Kidney (tissue), 14 donors: Measurements from ENCODE around the gene ARHGAP28. TPM values are rescaled to one million over a fixed set of nuclear protein-coding genes. Genes with fewer than 3 reads are reported as not detected.

Experiments used
- DNase-seq, 5 donors: peaks; one replicate each; pipeline ENCODE4 v3.0.0-alpha.2; 2013 to 2020
- FAIRE-seq: peaks from 2 replicates; lab custom pipeline; 2012; peaks lifted over from hg19 to GRCh38; lab: Jason Lieb, UNC
- H3K27ac ChIP-seq, 2 donors: one replicate each; pipeline ENCODE4 v1.7.0; 2013; ENCODE audit warnings: low read depth in 2 of 2, low read length in 2 of 2, inconsistent platforms in 1 of 2
- H3K27me3 ChIP-seq: one replicate; pipeline ENCODE4 v1.7.1; 2013; ENCODE audit warnings: low read length, inconsistent platforms; ENCODE audit not compliant: control insufficient read depth, insufficient read depth
- H3K36me3 ChIP-seq, 3 donors: one replicate each; pipeline versions ENCODE4 v1.7.0 to v1.7.1; 2013; ENCODE audit warnings: low read length in 3 of 3, control low read depth in 1 of 3, inconsistent platforms in 1 of 3; ENCODE audit not compliant: insufficient read depth in 3 of 3, control insufficient read depth in 2 of 3
- H3K4me1 ChIP-seq, 3 donors: one replicate each; pipeline versions ENCODE4 v1.7.0 to v1.7.1; 2013; ENCODE audit warnings: low read length in 3 of 3, inconsistent platforms in 1 of 3, low read depth in 1 of 3; ENCODE audit not compliant: control insufficient read depth in 2 of 3, insufficient read depth in 2 of 3
- H3K4me3 ChIP-seq, 3 donors: one replicate each; pipeline versions ENCODE4 v1.7.0 to v1.8.1; 2013; ENCODE audit warnings: low read length in 3 of 3, control low read depth in 1 of 3, inconsistent platforms in 1 of 3
- H3K9ac ChIP-seq, 3 donors: one replicate each; pipeline versions ENCODE4 v1.7.0 to v1.7.1; 2013; ENCODE audit warnings: low read length in 3 of 3, control low read depth in 1 of 3, inconsistent platforms in 1 of 3
- H3K9me3 ChIP-seq, 3 donors: one replicate each; pipeline versions ENCODE4 v1.7.0 to v1.7.1; 2013; ENCODE audit warnings: low read length in 3 of 3, control low read depth in 1 of 3, inconsistent platforms in 1 of 3; ENCODE audit not compliant: control insufficient read depth in 2 of 3, insufficient read depth in 1 of 3
- CTCF ChIP-seq: IDR thresholded peaks from 3 replicates; pipeline ENCODE4 v1.5.1; 2012; ENCODE audit warnings: mild to moderate bottlenecking, moderate library complexity, borderline replicate concordance; ENCODE audit not compliant: insufficient read depth; ENCODE audit errors: extremely low read depth
- intact Hi-C: fragments of 100-400 bp; cut with DNase I; formaldehyde crosslinking; loops from one replicate; pipeline ENCODE4 v1.11.1; 2022
- polyA plus RNA-seq: library from polyadenylated mRNA; stranded (reverse); fragments of 350-450 nt; fragmentation: Illumina TruSeq; extraction: RNeasy Lipid Tissue Mini Kit (QIAGEN cat#74804); gene quantifications from one replicate; pipeline ENCODE4 v1.2.3, GENCODE V29; 2014; ENCODE audit warnings: low read depth, low replicate concordance; ENCODE audit not compliant: insufficient read depth
- total RNA-seq: library from RNA; stranded (reverse); fragmentation: NEBNext Ultra II Directional; extraction: Animal tissue kit (Norgen Biotek cat#: 25700); gene quantifications from one replicate; pipeline ENCODE4 v1.2.1, GENCODE V29; 2021
- donor health status: control.
- donor health status: control.
- donor health status: control.
- donor health status: control.
- donor health status: control.
- donor health status: DM: yes; HTN: yes; CAD: no.
- donor health status: Normal renal cell carcinoma (clear cell type).

ARHGAP28 gene
- total and polyA plus RNA-seq, 2 donors from 2014 or later = 4.6 TPM

DNA sequence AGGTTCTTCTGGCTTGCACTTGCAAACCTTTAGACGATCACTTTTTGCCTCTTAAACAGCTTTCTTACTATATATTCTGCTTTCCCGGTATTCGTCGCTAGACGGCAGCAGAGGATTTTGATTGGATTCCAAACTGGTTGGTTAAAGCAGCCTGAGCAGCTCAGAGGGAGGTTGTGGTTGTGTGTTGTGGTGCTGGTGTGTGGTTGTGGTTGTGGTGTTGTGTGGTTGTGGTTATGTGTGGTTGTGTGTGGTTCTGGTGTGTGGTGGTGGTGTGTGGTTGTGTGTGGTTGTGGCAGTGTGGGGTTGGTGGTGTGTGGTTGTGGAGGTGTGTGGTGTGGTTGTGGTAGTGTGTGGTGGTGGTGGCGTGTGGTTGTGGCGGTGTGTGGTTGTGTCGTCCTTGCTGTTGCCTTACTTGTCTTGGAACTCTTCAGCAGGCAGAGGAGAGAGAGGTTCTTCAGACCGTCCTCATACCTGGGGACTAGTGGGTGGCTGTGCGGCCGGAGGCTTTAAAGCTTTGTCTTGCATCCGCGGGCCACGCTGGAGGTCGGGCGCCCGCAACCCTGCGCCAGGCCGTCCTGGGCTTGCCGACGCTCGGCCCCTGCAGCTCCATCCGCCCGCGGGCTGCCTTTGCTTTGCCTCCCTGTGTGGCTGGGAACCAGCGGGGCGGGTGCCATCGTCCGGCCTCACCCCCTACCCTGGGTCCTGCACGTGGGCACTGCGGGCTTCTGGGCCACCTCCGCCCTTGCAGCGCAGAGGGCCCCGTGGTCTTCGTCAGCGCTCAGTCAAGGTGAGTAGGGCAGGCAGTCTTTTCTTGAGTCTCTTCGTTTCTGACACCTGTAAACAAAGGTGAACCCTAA lies 190.8 kb downstream of the ARHGAP28 start:
- H3K27ac ChIP-seq = no peak overlapping the region
- H3K27me3 ChIP-seq = no peaks in the 10 kb centered on the region
- H3K4me3 ChIP-seq = no peak overlapping the region
- peaks cover 0 to 2% (median 0%) of the 10 kb centered on the region in 3 donors for H3K4me1 ChIP-seq
- peak; percentile 66 for TF ChIP-seq CTCF
- intact Hi-C loops = no loop called here
- FAIRE-seq (peak; percentile 25), DNase-seq (peak in 4 of 5 donors; percentile 66 to 88 (median 82))
- H3K9me3 ChIP-seq = no peaks in the 10 kb centered on the region
- H3K9ac ChIP-seq = no peak overlapping the region
- H3K36me3 ChIP-seq = no peaks in the 10 kb centered on the region

DNA sequence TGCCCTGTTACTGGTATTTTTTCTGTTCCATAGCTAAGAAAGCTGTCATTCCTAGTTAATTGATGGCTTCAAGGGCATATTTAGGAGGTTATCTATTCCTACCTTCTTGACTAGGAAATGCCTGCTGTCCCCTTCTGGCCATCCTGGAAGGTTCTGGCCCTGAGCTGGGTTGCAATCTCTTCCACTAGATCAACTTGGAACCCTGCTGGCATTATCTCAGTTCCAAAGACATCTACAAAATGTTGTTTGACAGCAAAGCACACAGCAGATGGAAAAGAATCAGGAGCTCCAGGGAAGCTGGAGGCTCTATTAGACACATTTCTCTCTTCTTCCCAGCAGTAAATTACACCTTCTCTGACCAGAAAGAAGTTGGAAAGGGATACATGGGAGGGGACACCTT lies 192.1 kb downstream of the ARHGAP28 start:
- intact Hi-C loops = no loop called here
- FAIRE-seq (no peak), DNase-seq (no peak)
- H3K9me3 ChIP-seq = no peaks in the 10 kb centered on the region
- TF ChIP-seq CTCF = no peak
- no peak overlapping the region for H3K27ac ChIP-seq
- H3K36me3 ChIP-seq = no peaks in the 10 kb centered on the region
- no peaks in the 10 kb centered on the region for H3K27me3 ChIP-seq
- H3K4me1 ChIP-seq = peaks cover 0 to 2% (median 0%) of the 10 kb centered on the region in 3 donors
- H3K9ac ChIP-seq = no peak overlapping the region
- no peak overlapping the region for H3K4me3 ChIP-seq

- Histone ChIP-seq H3K36me3 (no peaks in the 10 kb centered on the region), H3K9me3 (no peaks in the 10 kb centered on the region), H3K27ac (no peak overlapping the region), H3K9ac (no peak overlapping the region), H3K4me3 (no peak overlapping the region), H3K4me1 (peaks cover 0 to 2% (median 0%) of the 10 kb centered on the region in 3 donors), H3K27me3 (no peaks in the 10 kb centered on the region)
- DNase-seq (no peak), FAIRE-seq (no peak)
- TF ChIP-seq CTCF = no peak
- intact Hi-C loops = no loop called here
Measured at GRCh38 chr18:6923220-6923619, 193.7 kb downstream of the ARHGAP28 start.
